Measurements from ENCODE around the gene FSHR. TPM values are rescaled to one million over a fixed set of nuclear protein-coding genes. Genes with fewer than 3 reads are reported as not detected.

Gene FSHR
- total RNA-seq, 1 donor from 2014 or later = not detected

- peak; percentile 63 for DNase-seq
These were observed 43.3 kb downstream of the FSHR start for GRCh38 chr2:49111006-49111405.

- DNase-seq = peak; percentile 24
These were observed 43.7 kb downstream of the FSHR start for GRCh38 chr2:49110571-49110970.

- DNase-seq = no peak
These were observed 45.5 kb downstream of the FSHR start for GRCh38 chr2:49108851-49109250.

GRCh38 chr2:49108436-49108835 is 45.9 kb downstream of the FSHR start:
- DNase-seq = no peak

GRCh38 chr2:49105506-49105905 is 48.8 kb downstream of the FSHR start:
- no peak for DNase-seq

- DNase-seq = no peak
These were observed 52.2 kb downstream of the FSHR start for GRCh38 chr2:49102146-49102545.

GRCh38 chr2:49080681-49081080 is 73.6 kb downstream of the FSHR start:
- DNase-seq = no peak

DNA sequence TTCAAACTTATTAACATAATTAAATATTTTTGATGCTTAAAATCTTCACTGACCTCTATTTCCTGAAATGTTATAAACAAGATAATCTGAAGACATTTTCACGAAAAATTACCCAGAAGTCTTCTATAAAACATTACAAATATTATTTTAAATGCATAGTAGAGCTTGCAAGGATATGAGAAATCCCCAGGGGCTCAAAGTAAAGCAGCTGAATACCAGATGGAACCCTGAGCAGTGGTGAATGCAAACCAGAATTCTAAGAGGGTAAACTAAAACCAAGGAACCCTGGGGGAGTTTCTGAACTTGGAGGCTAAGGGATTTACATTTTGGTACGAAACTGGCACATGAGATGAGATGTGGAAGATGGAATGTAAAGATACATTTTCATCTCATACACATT is 83.6 kb downstream of the FSHR start:
- DNase-seq = no peak

DNA sequence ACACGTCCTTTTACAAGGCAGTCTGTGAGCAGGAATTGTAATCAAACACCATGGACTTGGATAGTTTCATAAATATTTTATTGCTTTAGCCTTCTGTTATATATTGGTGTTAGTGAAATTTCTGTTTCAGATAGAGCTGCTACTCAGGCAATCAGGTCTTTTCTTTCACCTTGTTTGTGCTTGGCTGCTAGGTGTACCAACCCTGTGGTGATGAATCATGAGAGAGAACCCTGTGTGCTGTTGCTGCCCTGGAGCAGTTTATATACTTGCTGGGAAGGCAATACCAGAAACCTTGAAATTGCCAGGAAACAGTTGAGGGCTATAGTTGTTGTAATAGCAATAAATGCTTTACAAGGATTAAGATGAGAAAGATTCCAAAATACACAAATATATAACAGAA is 84.5 kb downstream of the FSHR start:
- no peak for DNase-seq

DNA sequence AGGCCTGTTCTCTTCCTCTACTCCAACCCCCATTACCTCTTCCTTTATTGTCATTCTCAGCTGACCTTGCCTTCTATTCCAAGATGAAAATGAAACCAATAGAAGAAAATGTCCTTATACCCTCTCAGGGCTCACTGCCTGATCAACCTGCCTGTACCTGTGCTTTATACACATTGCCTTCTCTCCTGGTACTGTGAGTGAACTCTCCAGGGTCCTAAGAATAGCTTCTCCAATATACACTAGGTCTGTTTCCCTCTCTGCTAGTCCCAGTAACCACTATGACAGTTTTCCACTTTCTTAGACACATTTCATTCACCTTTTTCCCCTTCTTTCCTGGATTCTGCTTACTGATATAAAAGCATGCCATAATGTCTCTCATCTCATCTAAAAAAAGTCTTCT is 85.7 kb downstream of the FSHR start:
- DNase-seq = no peak

DNA sequence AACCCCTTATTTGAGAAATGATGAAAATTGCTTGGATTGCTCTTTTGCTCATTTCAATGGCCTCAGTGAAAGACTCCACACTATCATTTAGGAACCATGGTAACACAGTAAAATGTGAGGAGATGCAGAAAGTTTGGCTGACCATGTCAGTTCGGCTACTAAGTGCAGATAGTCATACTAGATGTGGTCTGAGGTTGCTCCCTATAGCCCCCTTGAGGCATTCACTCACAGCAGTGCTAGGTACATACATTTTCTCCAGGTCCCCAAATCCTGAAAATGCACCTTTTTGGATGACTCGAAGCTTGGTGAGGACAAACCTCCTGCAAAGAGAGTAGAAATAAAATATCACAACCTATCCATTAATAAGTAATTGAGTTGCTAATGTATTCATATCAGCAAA is 86.3 kb downstream of the FSHR start:
- no peak for DNase-seq

GRCh38 chr2:49053156-49053555 is 101.2 kb downstream of the FSHR start:
- DNase-seq = no peak

GRCh38 chr2:49050265-49050664 is 104.0 kb downstream of the FSHR start:
- DNase-seq = no peak

DNA sequence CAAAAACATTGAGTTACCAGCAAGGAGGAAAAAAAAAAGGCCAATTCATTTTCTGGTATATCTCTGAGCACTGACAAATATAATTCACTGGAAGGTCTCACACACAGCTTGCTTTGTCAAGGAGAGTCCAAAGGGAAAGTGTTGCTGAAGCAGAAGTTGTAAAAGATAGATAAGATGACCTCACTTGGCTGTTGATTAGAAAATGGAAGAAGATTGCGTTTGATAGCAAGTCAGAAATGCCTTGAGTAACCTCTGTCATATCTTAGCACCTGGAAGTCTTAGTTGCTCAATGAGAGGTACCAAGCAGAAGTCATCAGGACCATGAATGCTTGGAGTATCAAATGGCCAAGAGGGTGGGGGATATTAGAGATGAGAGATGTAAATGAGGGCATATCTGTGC is 105.2 kb downstream of the FSHR start:
- no peak for DNase-seq

DNA sequence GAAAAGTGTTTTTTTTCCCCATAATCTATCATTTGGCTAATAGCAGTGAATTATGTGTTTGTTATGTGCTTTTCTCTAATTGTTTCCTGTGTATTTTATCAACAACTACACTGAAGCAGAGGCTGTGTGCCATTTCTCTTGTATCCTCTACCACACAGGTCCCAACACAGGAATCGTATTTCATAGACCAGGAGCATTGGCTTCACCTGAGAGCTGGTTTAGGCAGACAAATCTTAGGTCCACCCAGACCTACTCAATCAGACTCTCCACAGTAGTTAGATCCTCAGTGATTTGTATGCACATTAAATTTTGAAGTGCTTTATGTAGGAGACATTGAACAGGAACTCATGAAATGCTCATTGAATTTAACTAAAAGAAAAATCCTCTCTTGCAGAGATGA is 109.2 kb downstream of the FSHR start:
- DNase-seq = no peak

DNA sequence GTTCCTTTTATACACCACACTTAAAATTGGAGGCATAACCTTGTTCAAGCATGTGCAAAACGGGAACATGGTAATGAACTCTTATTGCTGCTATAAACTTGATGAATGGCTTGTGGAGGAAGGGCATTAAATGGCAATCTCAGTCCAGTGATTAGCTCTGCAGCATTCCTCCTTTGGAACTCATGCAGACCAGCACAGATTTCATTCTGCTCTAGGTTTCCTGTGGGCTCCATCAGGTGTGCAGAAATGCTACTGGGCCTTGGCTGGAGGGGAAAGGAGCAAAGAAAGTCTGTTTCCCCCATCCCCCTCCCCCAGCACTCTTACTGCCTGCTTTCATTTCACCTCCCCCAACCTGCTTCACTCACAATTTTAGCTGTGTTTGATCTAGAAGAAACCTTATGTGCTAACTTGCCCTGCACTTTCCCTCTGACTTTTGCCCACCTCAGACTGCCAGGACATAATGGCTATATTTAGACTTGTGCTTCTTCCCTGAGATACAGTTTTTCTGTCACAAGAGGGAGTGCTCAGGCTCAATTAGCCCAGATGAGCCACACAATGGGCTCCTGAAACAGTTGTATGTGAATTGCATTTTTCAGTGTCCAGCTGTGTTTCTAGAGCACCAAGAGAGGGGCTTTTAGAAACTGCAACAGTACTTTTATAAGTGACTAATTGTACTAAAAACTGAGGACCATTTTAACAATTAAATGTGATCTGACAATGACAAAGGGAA is 109.8 kb downstream of the FSHR start:
- peak; percentile 28 for DNase-seq

- DNase-seq = no peak
These were observed 110.8 kb downstream of the FSHR start for GRCh38 chr2:49043405-49043982.

GRCh38 chr2:49042488-49042887 is 111.8 kb downstream of the FSHR start:
- DNase-seq = no peak

DNA sequence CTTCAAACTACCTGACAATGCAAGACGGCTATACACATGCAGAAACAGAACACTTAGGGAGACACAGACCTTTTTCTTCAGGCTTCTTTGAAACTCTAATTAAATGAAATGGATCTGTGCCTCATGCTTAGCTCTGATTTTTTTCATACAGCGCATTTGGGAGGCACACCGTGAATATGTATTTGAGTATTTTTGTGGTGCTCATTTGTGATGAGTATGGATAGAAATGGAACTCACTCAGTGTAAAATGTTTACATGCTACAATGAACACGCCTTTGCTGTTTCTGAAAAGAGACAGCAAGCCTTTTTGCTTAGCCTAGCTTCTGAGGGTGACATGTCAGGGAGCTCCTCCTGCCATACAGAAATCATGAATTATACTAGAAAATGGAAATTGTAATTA is 113.3 kb downstream of the FSHR start:
- no peak for DNase-seq

- no peak for DNase-seq
These were observed 117.1 kb downstream of the FSHR start for GRCh38 chr2:49037197-49037596.

GRCh38 chr2:49035481-49035880 is 118.8 kb downstream of the FSHR start:
- no peak for DNase-seq

DNA sequence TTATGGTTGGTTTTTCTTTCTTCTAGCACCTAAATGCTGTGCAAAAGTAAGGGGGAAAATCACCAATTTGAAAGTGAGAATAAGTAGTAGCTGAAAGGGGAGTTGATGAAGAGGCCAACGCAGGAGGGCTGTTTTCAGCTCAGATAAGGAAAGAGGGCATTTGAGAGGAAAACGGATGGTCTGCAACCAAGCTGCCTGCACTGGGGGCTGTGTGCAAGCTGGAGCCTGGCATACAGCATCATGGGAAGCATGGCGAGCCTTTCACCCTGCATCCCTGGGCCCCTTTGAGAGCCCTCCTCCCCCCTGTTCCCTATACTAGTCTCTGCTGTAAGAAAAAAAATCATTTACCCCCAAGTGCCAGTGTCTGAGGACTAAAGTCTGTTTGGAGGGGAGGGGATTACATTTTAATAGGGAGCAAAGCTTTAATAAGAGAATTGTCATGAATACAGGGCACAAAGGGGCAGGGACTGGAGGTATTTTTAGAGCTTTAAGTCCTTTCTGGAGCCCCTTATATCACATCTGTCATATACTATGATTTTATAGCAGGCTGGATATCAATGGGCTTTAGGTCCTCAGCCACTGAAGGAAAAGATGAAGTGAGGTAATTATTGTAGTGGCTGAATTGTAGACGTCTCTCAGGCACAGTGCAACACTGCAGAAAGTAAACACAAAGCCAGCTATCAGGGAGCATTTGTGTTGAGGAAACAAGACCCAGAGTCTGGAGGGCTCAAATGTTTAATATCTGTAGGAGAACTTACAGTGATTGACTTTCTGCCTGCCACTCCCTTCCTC is 120.7 kb downstream of the FSHR start:
- DNase-seq = no peak

GRCh38 chr2:49032936-49033335 is 121.4 kb downstream of the FSHR start:
- DNase-seq = no peak

DNA sequence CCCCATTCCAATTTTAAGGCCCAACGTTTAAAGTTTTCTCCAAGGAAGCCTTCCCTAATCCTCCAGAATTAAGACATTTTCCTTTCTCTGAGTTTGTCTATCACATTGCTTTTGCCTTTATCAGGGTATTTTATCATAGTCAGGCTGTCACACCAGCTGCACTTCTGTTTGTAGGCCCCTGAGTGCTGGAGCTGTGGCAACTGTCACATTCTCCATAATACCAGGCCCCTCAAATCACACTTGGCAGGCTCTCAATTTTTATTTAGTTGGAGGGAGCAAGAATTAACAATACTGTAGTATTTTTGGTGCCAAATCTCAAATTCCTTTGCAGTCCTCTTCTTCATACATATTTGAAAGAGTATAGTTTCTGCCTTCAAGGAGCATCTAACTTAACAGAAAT is 122.2 kb downstream of the FSHR start:
- peak; percentile 4 for DNase-seq
